Measurements from ENCODE around the gene RCVRN. TPM values are rescaled to one million over a fixed set of nuclear protein-coding genes. Genes with fewer than 3 reads are reported as not detected.

The RCVRN gene
- total and polyA plus RNA-seq, 2 of the 8 experiments (the other 6 are each of a cell fraction or from before 2014, with no cell fraction given): not detected

DNA sequence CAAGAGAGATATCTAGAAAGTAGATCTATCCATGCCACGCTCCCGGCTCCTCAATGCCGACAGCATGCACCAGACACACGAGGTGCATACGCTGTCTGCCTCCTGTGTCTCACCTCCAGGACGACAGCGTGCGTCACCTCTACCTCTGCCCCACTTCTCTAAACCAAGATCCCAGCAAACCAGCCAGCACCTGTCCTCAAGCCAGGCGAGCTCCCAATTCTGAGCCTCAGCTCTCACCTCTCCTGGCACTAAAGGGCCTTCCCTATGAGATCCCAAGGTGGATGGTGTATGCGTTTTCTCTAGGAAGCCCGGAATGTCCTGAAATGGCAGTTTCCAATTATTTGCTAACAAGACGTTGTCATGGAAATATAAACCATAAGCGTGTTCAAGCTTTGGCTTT is 36.2 kb upstream of the RCVRN start (continued):
- TF ChIP-seq, protein P1, sequence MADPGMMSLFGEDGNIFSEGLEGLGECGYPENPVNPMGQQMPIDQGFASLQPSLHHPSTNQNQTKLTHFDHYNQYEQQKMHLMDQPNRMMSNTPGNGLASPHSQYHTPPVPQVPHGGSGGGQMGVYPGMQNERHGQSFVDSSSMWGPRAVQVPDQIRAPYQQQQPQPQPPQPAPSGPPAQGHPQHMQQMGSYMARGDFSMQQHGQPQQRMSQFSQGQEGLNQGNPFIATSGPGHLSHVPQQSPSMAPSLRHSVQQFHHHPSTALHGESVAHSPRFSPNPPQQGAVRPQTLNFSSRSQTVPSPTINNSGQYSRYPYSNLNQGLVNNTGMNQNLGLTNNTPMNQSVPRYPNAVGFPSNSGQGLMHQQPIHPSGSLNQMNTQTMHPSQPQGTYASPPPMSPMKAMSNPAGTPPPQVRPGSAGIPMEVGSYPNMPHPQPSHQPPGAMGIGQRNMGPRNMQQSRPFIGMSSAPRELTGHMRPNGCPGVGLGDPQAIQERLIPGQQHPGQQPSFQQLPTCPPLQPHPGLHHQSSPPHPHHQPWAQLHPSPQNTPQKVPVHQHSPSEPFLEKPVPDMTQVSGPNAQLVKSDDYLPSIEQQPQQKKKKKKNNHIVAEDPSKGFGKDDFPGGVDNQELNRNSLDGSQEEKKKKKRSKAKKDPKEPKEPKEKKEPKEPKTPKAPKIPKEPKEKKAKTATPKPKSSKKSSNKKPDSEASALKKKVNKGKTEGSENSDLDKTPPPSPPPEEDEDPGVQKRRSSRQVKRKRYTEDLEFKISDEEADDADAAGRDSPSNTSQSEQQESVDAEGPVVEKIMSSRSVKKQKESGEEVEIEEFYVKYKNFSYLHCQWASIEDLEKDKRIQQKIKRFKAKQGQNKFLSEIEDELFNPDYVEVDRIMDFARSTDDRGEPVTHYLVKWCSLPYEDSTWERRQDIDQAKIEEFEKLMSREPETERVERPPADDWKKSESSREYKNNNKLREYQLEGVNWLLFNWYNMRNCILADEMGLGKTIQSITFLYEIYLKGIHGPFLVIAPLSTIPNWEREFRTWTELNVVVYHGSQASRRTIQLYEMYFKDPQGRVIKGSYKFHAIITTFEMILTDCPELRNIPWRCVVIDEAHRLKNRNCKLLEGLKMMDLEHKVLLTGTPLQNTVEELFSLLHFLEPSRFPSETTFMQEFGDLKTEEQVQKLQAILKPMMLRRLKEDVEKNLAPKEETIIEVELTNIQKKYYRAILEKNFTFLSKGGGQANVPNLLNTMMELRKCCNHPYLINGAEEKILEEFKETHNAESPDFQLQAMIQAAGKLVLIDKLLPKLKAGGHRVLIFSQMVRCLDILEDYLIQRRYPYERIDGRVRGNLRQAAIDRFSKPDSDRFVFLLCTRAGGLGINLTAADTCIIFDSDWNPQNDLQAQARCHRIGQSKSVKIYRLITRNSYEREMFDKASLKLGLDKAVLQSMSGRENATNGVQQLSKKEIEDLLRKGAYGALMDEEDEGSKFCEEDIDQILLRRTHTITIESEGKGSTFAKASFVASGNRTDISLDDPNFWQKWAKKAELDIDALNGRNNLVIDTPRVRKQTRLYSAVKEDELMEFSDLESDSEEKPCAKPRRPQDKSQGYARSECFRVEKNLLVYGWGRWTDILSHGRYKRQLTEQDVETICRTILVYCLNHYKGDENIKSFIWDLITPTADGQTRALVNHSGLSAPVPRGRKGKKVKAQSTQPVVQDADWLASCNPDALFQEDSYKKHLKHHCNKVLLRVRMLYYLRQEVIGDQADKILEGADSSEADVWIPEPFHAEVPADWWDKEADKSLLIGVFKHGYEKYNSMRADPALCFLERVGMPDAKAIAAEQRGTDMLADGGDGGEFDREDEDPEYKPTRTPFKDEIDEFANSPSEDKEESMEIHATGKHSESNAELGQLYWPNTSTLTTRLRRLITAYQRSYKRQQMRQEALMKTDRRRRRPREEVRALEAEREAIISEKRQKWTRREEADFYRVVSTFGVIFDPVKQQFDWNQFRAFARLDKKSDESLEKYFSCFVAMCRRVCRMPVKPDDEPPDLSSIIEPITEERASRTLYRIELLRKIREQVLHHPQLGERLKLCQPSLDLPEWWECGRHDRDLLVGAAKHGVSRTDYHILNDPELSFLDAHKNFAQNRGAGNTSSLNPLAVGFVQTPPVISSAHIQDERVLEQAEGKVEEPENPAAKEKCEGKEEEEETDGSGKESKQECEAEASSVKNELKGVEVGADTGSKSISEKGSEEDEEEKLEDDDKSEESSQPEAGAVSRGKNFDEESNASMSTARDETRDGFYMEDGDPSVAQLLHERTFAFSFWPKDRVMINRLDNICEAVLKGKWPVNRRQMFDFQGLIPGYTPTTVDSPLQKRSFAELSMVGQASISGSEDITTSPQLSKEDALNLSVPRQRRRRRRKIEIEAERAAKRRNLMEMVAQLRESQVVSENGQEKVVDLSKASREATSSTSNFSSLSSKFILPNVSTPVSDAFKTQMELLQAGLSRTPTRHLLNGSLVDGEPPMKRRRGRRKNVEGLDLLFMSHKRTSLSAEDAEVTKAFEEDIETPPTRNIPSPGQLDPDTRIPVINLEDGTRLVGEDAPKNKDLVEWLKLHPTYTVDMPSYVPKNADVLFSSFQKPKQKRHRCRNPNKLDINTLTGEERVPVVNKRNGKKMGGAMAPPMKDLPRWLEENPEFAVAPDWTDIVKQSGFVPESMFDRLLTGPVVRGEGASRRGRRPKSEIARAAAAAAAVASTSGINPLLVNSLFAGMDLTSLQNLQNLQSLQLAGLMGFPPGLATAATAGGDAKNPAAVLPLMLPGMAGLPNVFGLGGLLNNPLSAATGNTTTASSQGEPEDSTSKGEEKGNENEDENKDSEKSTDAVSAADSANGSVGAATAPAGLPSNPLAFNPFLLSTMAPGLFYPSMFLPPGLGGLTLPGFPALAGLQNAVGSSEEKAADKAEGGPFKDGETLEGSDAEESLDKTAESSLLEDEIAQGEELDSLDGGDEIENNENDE (IDR thresholded peaks at IDR 0.05; ENCODE audit: insufficient replicate concordance, low read length): no peak

All from H1 (cell line).